MM.1S (cell line): Measurements from ENCODE around the gene ATAD5.

Source experiments
- CTCF ChIP-seq: fragments of 300-600 bp; sonication (generic); IDR thresholded peaks from 2 replicates; pipeline ENCODE4 v1.5.1; 2016; ENCODE audit warnings: antibody characterized with exemption, low read length, mixed read lengths
- EZH2 ChIP-seq: fragments of 300-600 bp; sonication (generic); optimal IDR thresholded peaks from 2 replicates; pipeline ENCODE3; 2017; ENCODE audit warnings: low read depth, mild to moderate bottlenecking, antibody characterized with exemption, low read length, mixed read lengths

GRCh38 chr17:30928584-30928983 lies 96.8 kb downstream of the ATAD5 start:
- TF ChIP-seq CTCF (no peak), EZH2 (no peak)
